Cardiac fibroblast (primary cell): ENCODE data around the gene PLBD1.

Experiments
- DNase-seq, 2 donors: peaks; one replicate each; pipeline versions ENCODE4 v3.0.0 to v3.0.0-alpha.2; 2010; ENCODE audit warnings: low read depth in 2 of 2
- H3K4me3 ChIP-seq, 2 donors: replicated peaks in 1 of 2; 1 replicate in 1 of 2; 2 replicates in 1 of 2; pipeline ENCODE4 v1.5.1; 2011; ENCODE audit warnings: low read depth in 2 of 2, low read length in 2 of 2, mild to moderate bottlenecking in 2 of 2, moderate library complexity in 1 of 2
- CTCF ChIP-seq: IDR thresholded peaks from one replicate; pipeline ENCODE4 v1.5.1; 2011; ENCODE audit warnings: low read depth, mild to moderate bottlenecking, low read length, inconsistent platforms

The PLBD1 gene

GRCh38 chr12:14571779-14572178 is 4.1 kb upstream of the PLBD1 start:
- TF ChIP-seq CTCF, result no peak
- DNase-seq, result no peak
- H3K4me3 ChIP-seq, result no peak overlapping the region

- DNase-seq, result no peak
- TF ChIP-seq CTCF, result no peak
- no peak overlapping the region for H3K4me3 ChIP-seq
Measured at GRCh38 chr12:14570231-14570630, 2.5 kb upstream of the PLBD1 start.

- DNase-seq, result no peak
- no peak overlapping the region for H3K4me3 ChIP-seq
- no peak for TF ChIP-seq CTCF
Measured at GRCh38 chr12:14564336-14564959, 3.2 kb downstream of the PLBD1 start.

- no peak overlapping the region for H3K4me3 ChIP-seq
- no peak for TF ChIP-seq CTCF
- DNase-seq, result no peak
Measured at GRCh38 chr12:14563046-14563445, 4.6 kb downstream of the PLBD1 start.

GRCh38 chr12:14562279-14562678 is 5.4 kb downstream of the PLBD1 start:
- no peak for TF ChIP-seq CTCF
- no peak for DNase-seq
- H3K4me3 ChIP-seq, result no peak overlapping the region

- no peak for DNase-seq
- TF ChIP-seq CTCF, result no peak
- no peak overlapping the region for H3K4me3 ChIP-seq
Measured at GRCh38 chr12:14561677-14562238, 5.9 kb downstream of the PLBD1 start.
